IMR-90 (cell line): Measurements from ENCODE around the gene TMEM62. TPM values are rescaled to one million over a fixed set of nuclear protein-coding genes. Genes with fewer than 3 reads are reported as not detected.
"Not testable (repeated sequence)": the region's sequence is repeated elsewhere in the genome, so short reads cannot be mapped to it uniquely, and the experiment has no call there.

Experiments
- ATAC-seq: fragments of 200-7000 bp; cut with Tn5 transposase; 2 replicates; pipeline ENCODE4 v1.9.1; 2020; ENCODE audit warnings: low read depth, mild to moderate bottlenecking, moderate library complexity
- BruUV-seq: library from RNA; stranded (reverse); fragments of 400-500 nt; replicated peaks from 2 replicates; lab custom pipeline; 2021; lab: Mats Ljungman, UMichigan
- CTCF ChIA-PET: fragments of 300-600 bp; formaldehyde crosslinking; extraction: SDS; loops from one replicate; lab custom pipeline; 2021; ENCODE audit warnings: antibody characterized with exemption; lab: Yijun Ruan, JAX
- POLR2A ChIA-PET: fragments of 300-600 bp; sonication (Branson Sonifier 250); formaldehyde crosslinking; loops from one replicate; lab custom pipeline; 2022; ENCODE audit warnings: antibody characterized with exemption; ENCODE audit not compliant: unreplicated experiment; lab: Charles Lee
- DNase-seq: peaks from one replicate; pipeline ENCODE4 v3.0.0; 2013
- H2AFZ ChIP-seq: replicated peaks from 2 replicates; pipeline ENCODE3; 2013; ENCODE audit warnings: low read length, mild to moderate bottlenecking; ENCODE audit not compliant: poor library complexity
- H2AK5ac ChIP-seq: 2 replicates; pipeline ENCODE4 v1.6.1; 2013; ENCODE audit warnings: low read depth, low read length, inconsistent platforms
- H2AK9ac ChIP-seq: replicated peaks from 2 replicates; pipeline ENCODE3; 2013; ENCODE audit warnings: mild to moderate bottlenecking, low read depth, low read length, moderate library complexity; ENCODE audit not compliant: poor library complexity
- H2BK120ac ChIP-seq: 2 replicates; pipeline ENCODE4 v1.6.1; 2013; ENCODE audit warnings: low read depth, low read length, inconsistent platforms
- H2BK15ac ChIP-seq: 3 replicates; pipeline ENCODE4 v1.6.1; 2013; ENCODE audit warnings: low read depth, low read length, inconsistent platforms
- H2BK20ac ChIP-seq: 2 replicates; pipeline ENCODE4 v1.6.1; 2013; ENCODE audit warnings: low read depth, mild to moderate bottlenecking, inconsistent platforms, low read length, moderate library complexity
- H2BK5ac ChIP-seq: 2 replicates; pipeline ENCODE4 v1.6.1; 2013; ENCODE audit warnings: mild to moderate bottlenecking, low read depth, low read length, inconsistent platforms; ENCODE audit not compliant: poor library complexity, severe bottlenecking
- H3K14ac ChIP-seq: replicated peaks from 2 replicates; pipeline ENCODE4 v1.6.1; 2013; ENCODE audit warnings: low read depth, low read length, inconsistent platforms
- H3K18ac ChIP-seq: 2 replicates; pipeline ENCODE4 v1.6.1; 2013; ENCODE audit warnings: low read depth, low read length, control low read depth
- H3K23ac ChIP-seq: 2 replicates; pipeline ENCODE4 v1.6.1; 2013; ENCODE audit warnings: low read depth, low read length, inconsistent platforms
- H3K27ac ChIP-seq: 2 replicates; pipeline ENCODE4 v1.5.1; 2013; ENCODE audit warnings: mild to moderate bottlenecking, control low read depth, low read length; ENCODE audit not compliant: insufficient read depth
- H3K27me3 ChIP-seq: 2 replicates; pipeline ENCODE4 v1.6.1; 2013; ENCODE audit warnings: low read length; ENCODE audit not compliant: control insufficient read depth, insufficient read depth
- H3K36me3 ChIP-seq: 2 replicates; pipeline ENCODE4 v1.6.1; 2013; ENCODE audit warnings: low read length, mixed read lengths; ENCODE audit not compliant: control insufficient read depth, insufficient read depth
- H3K4ac ChIP-seq: 2 replicates; pipeline ENCODE4 v1.6.1; 2013; ENCODE audit warnings: low read depth, low read length, inconsistent platforms
- H3K4me1 ChIP-seq: 2 replicates; pipeline ENCODE4 v1.6.1; 2013; ENCODE audit warnings: low read length, mixed read lengths; ENCODE audit not compliant: control insufficient read depth, insufficient read depth
- H3K4me2 ChIP-seq: 2 replicates; pipeline ENCODE4 v1.6.1; 2013; ENCODE audit warnings: low read depth, mild to moderate bottlenecking, control low read depth, low read length, moderate library complexity
- H3K4me3 ChIP-seq: 2 replicates; pipeline ENCODE4 v1.5.1; 2013; ENCODE audit warnings: low read depth, mild to moderate bottlenecking, control low read depth, low read length, moderate library complexity; ENCODE audit not compliant: insufficient read depth
- H3K56ac ChIP-seq: 2 replicates; pipeline ENCODE4 v1.6.1; 2013; ENCODE audit warnings: low read length, inconsistent platforms; ENCODE audit not compliant: insufficient read depth; ENCODE audit errors: extremely low read depth
- H3K79me1 ChIP-seq, 2 experiments: 2 replicates each; pipeline ENCODE4 v1.6.1; 2013; ENCODE audit warnings: low read length in 2 of 2, inconsistent platforms in 1 of 2, low read depth in 1 of 2
- H3K9ac ChIP-seq: 2 replicates; pipeline ENCODE4 v1.6.1; 2013; ENCODE audit warnings: low read depth, low read length, control low read depth
- H3K9me1 ChIP-seq: 2 replicates; pipeline ENCODE4 v1.6.1; 2013; ENCODE audit warnings: low read length, inconsistent platforms; ENCODE audit not compliant: insufficient read depth
- H3K9me3 ChIP-seq: 2 replicates; pipeline ENCODE4 v1.6.1; 2013; ENCODE audit warnings: low read length; ENCODE audit not compliant: control insufficient read depth, insufficient read depth
- H4K20me1 ChIP-seq: 2 replicates; pipeline ENCODE4 v1.6.1; 2013; ENCODE audit warnings: low read length, inconsistent platforms; ENCODE audit not compliant: insufficient read depth
- H4K5ac ChIP-seq: 2 replicates; pipeline ENCODE4 v1.6.1; 2013; ENCODE audit warnings: mild to moderate bottlenecking, low read depth, low read length, control low read depth
- H4K8ac ChIP-seq, 2 experiments: 2 replicates each; pipeline ENCODE4 v1.6.1; 2013; ENCODE audit warnings: low read depth in 2 of 2, low read length in 2 of 2, control low read depth in 1 of 2, inconsistent platforms in 1 of 2
- H4K91ac ChIP-seq: 2 replicates; pipeline ENCODE4 v1.6.1; 2013; ENCODE audit warnings: low read depth, low read length, inconsistent platforms; ENCODE audit not compliant: insufficient read depth
- WGBS, 2 experiments: methylation state at CpG; one replicate each; pipeline versions ENCODE4 v1.1.5 to v1.1.7; 2013; ENCODE audit warnings: missing lambda C conversion rate in 2 of 2; ENCODE audit not compliant: insufficient read length in 1 of 2; ENCODE audit errors: extremely low coverage in 2 of 2; 5-methylcytosine and 5-hydroxymethylcytosine counted together
- dilution Hi-C: fragments of 300-500 bp; cut with HindIII; formaldehyde crosslinking; loops from one replicate; pipeline ENCODE4 v1.14.3; 2018; ENCODE audit warnings: low sequenced_read_pairs; ENCODE audit not compliant: unreplicated experiment
- in situ Hi-C: fragments of 300-500 bp; cut with MboI; formaldehyde crosslinking; loops from 3 replicates; pipeline ENCODE4 v1.14.3; 2019; ENCODE audit warnings: low sequenced_read_pairs, inconsistent platforms, mixed read lengths
- intact Hi-C: fragments of 100-400 bp; cut with micrococcal nuclease; formaldehyde crosslinking; loops from 2 replicates; pipeline ENCODE4 v1.10.0; 2022
- polyA plus RNA-seq, 3 experiments: library from polyadenylated mRNA; depleted of rRNA; stranded (reverse); fragments of >200 nt; gene quantifications; 2 replicates each; pipeline ENCODE4 v1.2.3, GENCODE V29; 2012; ENCODE audit warnings: low replicate concordance in 1 of 3
- total RNA-seq: library from RNA; depleted of rRNA; stranded (reverse); fragments of >200 nt; gene quantifications from 2 replicates; pipeline ENCODE4 v1.2.3, GENCODE V29; 2012

TMEM62 gene
- total and polyA plus RNA-seq, 2 of the 4 experiments (the other 2 are of a cell fraction), result 3.7 to 5.6 TPM

- H3K4ac ChIP-seq, H3K4me3 ChIP-seq, H3K27me3 ChIP-seq, POLR2A ChIA-PET, H2BK120ac ChIP-seq, ATAC-seq, H4K5ac ChIP-seq, H3K36me3 ChIP-seq, H3K9me1 ChIP-seq, CTCF ChIA-PET, H2AK5ac ChIP-seq, BruUV-seq, H3K14ac ChIP-seq, dilution Hi-C loops, H3K4me2 ChIP-seq, H2AK9ac ChIP-seq, H3K27ac ChIP-seq, H2BK20ac ChIP-seq, in situ Hi-C loops, H3K9me3 ChIP-seq, DNase-seq, H4K20me1 ChIP-seq, H4K91ac ChIP-seq, H3K4me1 ChIP-seq, H3K23ac ChIP-seq, H3K9ac ChIP-seq, H3K18ac ChIP-seq, H3K79me1 ChIP-seq, H2BK15ac ChIP-seq, H2BK5ac ChIP-seq, intact Hi-C loops, H2AFZ ChIP-seq, H3K56ac ChIP-seq, H4K8ac ChIP-seq: not testable (repeated sequence)
- no CpG with 5 or more reads among the region's 10 CpGs for WGBS, 2 experiments
Observed at GRCh38 chr15:43128174-43128979, 5.0 kb upstream of the TMEM62 start.
